Right renal cortex interstitium (tissue), 3 donors: ENCODE data around the gene ZGPAT. TPM values are rescaled to one million over a fixed set of nuclear protein-coding genes. Genes with fewer than 3 reads are reported as not detected.
"Not testable (repeated sequence)": the region's sequence is repeated elsewhere in the genome, so short reads cannot be mapped to it uniquely, and the experiment has no call there.

Experiments used
- DNase-seq, 3 donors: peaks; one replicate each; pipeline ENCODE4 v3.0.0-alpha.2; 2013; ENCODE audit warnings: low read depth in 3 of 3, low spot score in 2 of 3
- polyA plus RNA-seq, 3 donors: library from polyadenylated mRNA; unstranded; fragments of 120-200 nt; gene quantifications; one replicate each; pipeline ENCODE4 v1.2.1, GENCODE V29; 2013; ENCODE audit not compliant: insufficient read length in 3 of 3

The ZGPAT gene
- polyA plus RNA-seq, 3 donors: 14.9 to 15.7 (median 15.0) TPM

- no peak for DNase-seq
Measured at GRCh38 chr20:63755933-63756647, 48.3 kb downstream of the ZGPAT start.

- DNase-seq: no peak
Measured at GRCh38 chr20:63756648-63756991, 48.8 kb downstream of the ZGPAT start.

- no peak for DNase-seq
Measured at GRCh38 chr20:63758152-63758551, 50.3 kb downstream of the ZGPAT start.

- DNase-seq: no peak
Measured at GRCh38 chr20:63759377-63759901, 51.6 kb downstream of the ZGPAT start.

- DNase-seq: no peak
Measured at GRCh38 chr20:63765082-63765873, 57.4 kb downstream of the ZGPAT start.

- no peak for DNase-seq
Measured at GRCh38 chr20:63765902-63766301, 58.1 kb downstream of the ZGPAT start.

GRCh38 chr20:63766695-63767426 lies 59.0 kb downstream of the ZGPAT start:
- DNase-seq: no peak

GRCh38 chr20:63767456-63767855 lies 59.6 kb downstream of the ZGPAT start:
- DNase-seq: no peak

- no peak for DNase-seq
Measured at GRCh38 chr20:63767886-63768285, 60.0 kb downstream of the ZGPAT start.

GRCh38 chr20:63768591-63769515 lies 61.0 kb downstream of the ZGPAT start:
- no peak for DNase-seq

- DNase-seq: no peak
Measured at GRCh38 chr20:63769891-63770474, 62.1 kb downstream of the ZGPAT start.

- DNase-seq: no peak
Measured at GRCh38 chr20:63771046-63771707, 63.3 kb downstream of the ZGPAT start.

- no peak for DNase-seq
Measured at GRCh38 chr20:63772781-63773518, 65.1 kb downstream of the ZGPAT start.

- no peak for DNase-seq
Measured at GRCh38 chr20:63773571-63774241, 65.9 kb downstream of the ZGPAT start.

GRCh38 chr20:63774306-63774705 lies 66.5 kb downstream of the ZGPAT start:
- no peak for DNase-seq

- peak; percentile 43 to 77 (median 67) for DNase-seq
Measured at GRCh38 chr20:63775096-63775978, 67.5 kb downstream of the ZGPAT start.

- not testable (repeated sequence) for DNase-seq
Measured at GRCh38 chr20:63776875-63777274, 69.0 kb downstream of the ZGPAT start.
